ENCODE measurements around the gene NPEPPS.

The NPEPPS gene

DNA sequence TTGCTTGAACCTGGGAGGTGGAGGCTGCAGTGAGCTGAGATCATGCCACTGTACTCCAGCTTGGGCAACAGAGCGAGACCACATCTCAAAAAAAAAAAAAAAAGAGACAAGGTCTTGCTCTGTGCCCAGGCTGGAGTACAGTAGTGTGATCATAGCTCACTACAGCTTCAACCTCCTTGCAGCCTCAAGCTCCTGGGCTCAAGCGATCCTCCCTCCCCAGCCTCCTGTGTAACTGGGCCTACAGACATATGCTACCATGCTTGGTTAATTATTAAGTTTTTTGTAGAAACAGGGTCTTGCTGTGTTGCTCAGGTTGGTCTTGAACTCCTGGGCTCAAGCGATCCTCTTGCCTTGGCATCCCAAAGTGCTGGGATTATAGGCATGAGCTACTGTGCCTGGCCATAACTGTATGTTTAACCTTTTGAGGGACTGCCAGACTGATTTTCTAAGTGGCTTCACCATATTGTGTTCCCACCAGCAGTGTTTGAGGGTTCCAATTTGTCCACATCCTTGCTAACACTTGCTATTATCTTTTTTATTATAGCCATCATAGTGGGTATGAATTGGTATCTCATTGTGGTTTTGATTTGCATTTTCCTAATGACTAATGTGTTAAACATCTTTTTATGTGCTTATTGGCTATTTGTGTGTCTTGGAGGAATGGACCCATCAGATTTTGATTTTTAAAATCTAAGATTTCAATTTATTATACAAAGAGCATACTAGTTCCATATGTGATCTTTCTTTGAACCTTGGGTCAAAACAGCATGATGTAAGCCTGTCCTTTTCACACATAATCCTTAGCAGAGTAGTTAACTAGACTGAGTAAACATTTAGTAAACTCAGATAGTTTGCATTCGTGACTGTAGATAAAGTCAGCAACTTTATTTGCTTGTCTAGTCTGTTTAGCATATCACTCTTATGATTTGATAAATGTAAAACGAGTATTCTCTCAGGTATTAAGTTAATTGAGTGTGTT lies 80.8 kb downstream of the NPEPPS start:
- Histone ChIP-seq H3K79me2 (ENCODE audit: insufficient read depth, low read depth) (no peaks in the 10 kb centered on the region), H3K4me1 (ENCODE audit: low read depth, poor library complexity, severe bottlenecking) (peaks cover 72% of the 10 kb centered on the region), H3K36me3 (ENCODE audit: insufficient read depth) (peaks cover 2% of the 10 kb centered on the region; the same call in 1 of the 2 replicates), H3K27me3 (ENCODE audit: insufficient read depth, low read depth) (no peaks in the 10 kb centered on the region), H4K20me1 (ENCODE audit: insufficient read depth) (no peaks in the 10 kb centered on the region), H2AFZ (ENCODE audit: low read depth) (no peak overlapping the region), H3K27ac (no peak overlapping the region; the same call in 1 of the 2 replicates), H3K4me2 (no peak overlapping the region), H3K9ac (no peak overlapping the region), H3K4me3 (IDR thresholded peaks at IDR 0.05; ENCODE audit: insufficient read depth, low read depth, low read length) (no peak overlapping the region)
- TF ChIP-seq, protein P1, sequence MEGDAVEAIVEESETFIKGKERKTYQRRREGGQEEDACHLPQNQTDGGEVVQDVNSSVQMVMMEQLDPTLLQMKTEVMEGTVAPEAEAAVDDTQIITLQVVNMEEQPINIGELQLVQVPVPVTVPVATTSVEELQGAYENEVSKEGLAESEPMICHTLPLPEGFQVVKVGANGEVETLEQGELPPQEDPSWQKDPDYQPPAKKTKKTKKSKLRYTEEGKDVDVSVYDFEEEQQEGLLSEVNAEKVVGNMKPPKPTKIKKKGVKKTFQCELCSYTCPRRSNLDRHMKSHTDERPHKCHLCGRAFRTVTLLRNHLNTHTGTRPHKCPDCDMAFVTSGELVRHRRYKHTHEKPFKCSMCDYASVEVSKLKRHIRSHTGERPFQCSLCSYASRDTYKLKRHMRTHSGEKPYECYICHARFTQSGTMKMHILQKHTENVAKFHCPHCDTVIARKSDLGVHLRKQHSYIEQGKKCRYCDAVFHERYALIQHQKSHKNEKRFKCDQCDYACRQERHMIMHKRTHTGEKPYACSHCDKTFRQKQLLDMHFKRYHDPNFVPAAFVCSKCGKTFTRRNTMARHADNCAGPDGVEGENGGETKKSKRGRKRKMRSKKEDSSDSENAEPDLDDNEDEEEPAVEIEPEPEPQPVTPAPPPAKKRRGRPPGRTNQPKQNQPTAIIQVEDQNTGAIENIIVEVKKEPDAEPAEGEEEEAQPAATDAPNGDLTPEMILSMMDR (conservative IDR thresholded peaks at IDR 0.05; ENCODE audit: low read depth, low read length), result no peak

- Histone ChIP-seq H3K27me3 (ENCODE audit: insufficient read depth, low read depth) (no peaks in the 10 kb centered on the region), H3K4me1 (ENCODE audit: low read depth, poor library complexity, severe bottlenecking) (peaks cover 68% of the 10 kb centered on the region), H3K4me3 (IDR thresholded peaks at IDR 0.05; ENCODE audit: insufficient read depth, low read depth, low read length) (no peak overlapping the region), H3K4me2 (no peak overlapping the region), H3K9ac (no peak overlapping the region), H2AFZ (ENCODE audit: low read depth) (no peak overlapping the region), H3K79me2 (ENCODE audit: insufficient read depth, low read depth) (no peaks in the 10 kb centered on the region), H4K20me1 (ENCODE audit: insufficient read depth) (no peaks in the 10 kb centered on the region), H3K36me3 (ENCODE audit: insufficient read depth) (0 out of 2 replicates have a peak, but pooled peaks cover 2% of the 10 kb centered on the region), H3K27ac (no peak overlapping the region)
- TF ChIP-seq, protein P1 (conservative IDR thresholded peaks at IDR 0.05; ENCODE audit: low read depth, low read length), result peak; percentile 91
Measured at GRCh38 chr17:47615766-47616424, 85.0 kb downstream of the NPEPPS start.

DNA sequence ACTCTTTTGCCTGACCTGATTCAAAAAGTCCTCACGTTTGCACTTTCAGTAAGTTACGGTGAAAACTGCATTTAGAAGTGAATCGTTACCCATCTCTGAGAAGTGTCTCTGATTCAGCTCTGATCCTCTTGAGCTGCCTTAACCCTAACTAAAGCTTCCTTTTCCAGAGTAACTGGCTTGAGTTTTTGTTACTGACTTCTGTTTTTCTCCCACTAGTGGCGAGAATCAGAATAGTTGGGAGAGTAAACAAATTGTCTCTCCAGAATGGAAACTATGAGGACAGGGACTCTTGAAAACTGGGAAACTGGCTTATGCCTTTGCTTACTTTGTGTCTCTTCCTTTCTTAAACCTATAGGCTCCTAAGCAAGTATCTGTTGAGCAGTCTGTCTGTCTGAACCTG lies 87.5 kb downstream of the NPEPPS start:
- peaks cover 2% of the 10 kb centered on the region; the same call in 1 of the 2 replicates for H3K36me3 ChIP-seq (ENCODE audit: insufficient read depth)
- H3K9ac ChIP-seq, result no peak overlapping the region
- no peak overlapping the region for H2AFZ ChIP-seq (ENCODE audit: low read depth)
- no peak overlapping the region for H3K4me3 ChIP-seq (IDR thresholded peaks at IDR 0.05; ENCODE audit: insufficient read depth, low read depth, low read length)
- peaks cover 48% of the 10 kb centered on the region for H3K4me1 ChIP-seq (ENCODE audit: low read depth, poor library complexity, severe bottlenecking)
- peak overlapping the region; percentile 15; the same call in 1 of the 2 replicates for H3K4me2 ChIP-seq
- TF ChIP-seq, protein P1 (conservative IDR thresholded peaks at IDR 0.05; ENCODE audit: low read depth, low read length), result no peak; the same call in 1 of the 2 replicates
- H3K27ac ChIP-seq, result peak overlapping the region; percentile 41; the same call in 1 of the 2 replicates
- no peaks in the 10 kb centered on the region for H3K79me2 ChIP-seq (ENCODE audit: insufficient read depth, low read depth)
- H3K27me3 ChIP-seq (ENCODE audit: insufficient read depth, low read depth), result no peaks in the 10 kb centered on the region
- H4K20me1 ChIP-seq (ENCODE audit: insufficient read depth), result no peaks in the 10 kb centered on the region

GRCh38 chr17:47620503-47621245 lies 89.8 kb downstream of the NPEPPS start:
- no peaks in the 10 kb centered on the region for H3K79me2 ChIP-seq (ENCODE audit: insufficient read depth, low read depth)
- TF ChIP-seq, protein P1 (conservative IDR thresholded peaks at IDR 0.05; ENCODE audit: low read depth, low read length), result no peak
- peaks cover 48% of the 10 kb centered on the region for H3K4me1 ChIP-seq (ENCODE audit: low read depth, poor library complexity, severe bottlenecking)
- H3K36me3 ChIP-seq (ENCODE audit: insufficient read depth), result no peaks in the 10 kb centered on the region; the same call in 1 of the 2 replicates
- no peak overlapping the region for H3K4me3 ChIP-seq (IDR thresholded peaks at IDR 0.05; ENCODE audit: insufficient read depth, low read depth, low read length)
- H2AFZ ChIP-seq (ENCODE audit: low read depth), result no peak overlapping the region
- H3K27ac ChIP-seq, result no peak overlapping the region
- H3K4me2 ChIP-seq, result no peak overlapping the region
- H3K9ac ChIP-seq, result no peak overlapping the region
- H4K20me1 ChIP-seq (ENCODE audit: insufficient read depth), result no peaks in the 10 kb centered on the region
- no peaks in the 10 kb centered on the region for H3K27me3 ChIP-seq (ENCODE audit: insufficient read depth, low read depth)

Measured in KMS-11 (cell line).